GM23338 (cell line): Measurements from ENCODE around the gene ZBTB22.

Experiments
- CREB1 ChIP-seq: fragments of 250-450 bp; sonication (Bioruptor Pico); IDR thresholded peaks from 2 replicates; pipeline ENCODE4 v1.5.0; 2020; ENCODE audit warnings: low read depth, mild to moderate bottlenecking, moderate library complexity
- EZH2 ChIP-seq: fragments of 200-600 bp; sonication (generic); IDR thresholded peaks from one replicate; pipeline ENCODE4 v1.8.0; 2017; ENCODE audit warnings: antibody characterized with exemption, mild to moderate bottlenecking, low read depth; ENCODE audit not compliant: unreplicated experiment
- EZH2phosphoT487 ChIP-seq: fragments of 200-600 bp; sonication (generic); IDR thresholded peaks from one replicate; pipeline ENCODE4 v1.8.1; 2018; ENCODE audit warnings: antibody characterized with exemption; ENCODE audit not compliant: unreplicated experiment
- JUNB ChIP-seq: IDR thresholded peaks from one replicate; pipeline ENCODE4 v1.6.1; 2016; ENCODE audit warnings: antibody characterized with exemption; ENCODE audit not compliant: unreplicated experiment
- NANOG ChIP-seq: IDR thresholded peaks from 2 replicates; pipeline ENCODE4 v1.6.1; 2016; ENCODE audit warnings: antibody characterized with exemption, borderline replicate concordance
- POLR2AphosphoS5 ChIP-seq: IDR thresholded peaks from 2 replicates; pipeline ENCODE4 v1.6.1; 2016; ENCODE audit warnings: antibody characterized with exemption, low read depth
- STAT1 ChIP-seq: IDR thresholded peaks from one replicate; pipeline ENCODE4 v1.6.1; 2016; ENCODE audit warnings: antibody characterized with exemption; ENCODE audit not compliant: unreplicated experiment
- ZNF114 ChIP-seq: fragments of 250-450 bp; sonication (Bioruptor Pico); IDR thresholded peaks from 2 replicates; pipeline ENCODE4 v1.5.0; 2020; ENCODE audit warnings: mild to moderate bottlenecking, moderate library complexity
- ZNF331 ChIP-seq: fragments of 250-450 bp; sonication (Bioruptor Pico); IDR thresholded peaks from 2 replicates; pipeline ENCODE4 v1.5.0; 2020; ENCODE audit warnings: low read depth, mild to moderate bottlenecking, moderate library complexity
- TF ChIP-seq, protein P1 (sequence below): IDR thresholded peaks from one replicate; pipeline ENCODE4 v1.6.1; 2018; ENCODE audit warnings: antibody characterized with exemption; ENCODE audit not compliant: unreplicated experiment
- TF ChIP-seq, protein P2 (sequence below), 2 experiments: fragments of 200-600 bp in 1 of 2; sonication (generic) in 1 of 2; conservative IDR thresholded peaks; 2 replicates each; pipeline versions ENCODE4 v1.5.1 to v1.6.1; 2016 to 2017; ENCODE audit warnings: antibody characterized with exemption in 2 of 2, low read depth in 2 of 2, mild to moderate bottlenecking in 2 of 2, moderate library complexity in 1 of 2
- TF ChIP-seq, protein P3 (sequence below): fragments of 250-450 bp; sonication (Bioruptor Pico); IDR thresholded peaks from 2 replicates; pipeline ENCODE4 v1.5.0; 2020; ENCODE audit warnings: mild to moderate bottlenecking, moderate library complexity
- TF ChIP-seq, protein P4 (sequence below): IDR thresholded peaks from 2 replicates; pipeline ENCODE4 v1.6.1; 2016; ENCODE audit warnings: antibody characterized with exemption

DNA sequence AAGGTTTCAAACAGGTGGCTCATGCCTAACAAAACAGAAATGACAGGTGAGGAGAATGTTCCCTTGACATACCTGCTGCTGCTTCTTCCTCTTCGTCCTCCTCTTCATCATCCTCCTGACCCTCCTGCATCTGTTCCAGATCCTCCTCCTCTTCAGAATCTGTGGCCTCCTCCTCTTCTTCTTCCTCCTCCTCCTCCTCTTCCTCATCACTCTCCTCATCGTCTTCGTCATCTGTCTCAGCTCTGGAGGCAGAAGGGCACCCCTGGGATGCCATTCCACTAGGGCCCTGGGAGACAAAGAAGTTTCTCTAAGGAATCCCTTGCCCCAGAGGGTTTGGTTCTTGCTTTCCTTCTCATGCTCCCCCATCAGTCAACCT lies 2.4 kb upstream of the ZBTB22 start:
- TF ChIP-seq, protein P1, sequence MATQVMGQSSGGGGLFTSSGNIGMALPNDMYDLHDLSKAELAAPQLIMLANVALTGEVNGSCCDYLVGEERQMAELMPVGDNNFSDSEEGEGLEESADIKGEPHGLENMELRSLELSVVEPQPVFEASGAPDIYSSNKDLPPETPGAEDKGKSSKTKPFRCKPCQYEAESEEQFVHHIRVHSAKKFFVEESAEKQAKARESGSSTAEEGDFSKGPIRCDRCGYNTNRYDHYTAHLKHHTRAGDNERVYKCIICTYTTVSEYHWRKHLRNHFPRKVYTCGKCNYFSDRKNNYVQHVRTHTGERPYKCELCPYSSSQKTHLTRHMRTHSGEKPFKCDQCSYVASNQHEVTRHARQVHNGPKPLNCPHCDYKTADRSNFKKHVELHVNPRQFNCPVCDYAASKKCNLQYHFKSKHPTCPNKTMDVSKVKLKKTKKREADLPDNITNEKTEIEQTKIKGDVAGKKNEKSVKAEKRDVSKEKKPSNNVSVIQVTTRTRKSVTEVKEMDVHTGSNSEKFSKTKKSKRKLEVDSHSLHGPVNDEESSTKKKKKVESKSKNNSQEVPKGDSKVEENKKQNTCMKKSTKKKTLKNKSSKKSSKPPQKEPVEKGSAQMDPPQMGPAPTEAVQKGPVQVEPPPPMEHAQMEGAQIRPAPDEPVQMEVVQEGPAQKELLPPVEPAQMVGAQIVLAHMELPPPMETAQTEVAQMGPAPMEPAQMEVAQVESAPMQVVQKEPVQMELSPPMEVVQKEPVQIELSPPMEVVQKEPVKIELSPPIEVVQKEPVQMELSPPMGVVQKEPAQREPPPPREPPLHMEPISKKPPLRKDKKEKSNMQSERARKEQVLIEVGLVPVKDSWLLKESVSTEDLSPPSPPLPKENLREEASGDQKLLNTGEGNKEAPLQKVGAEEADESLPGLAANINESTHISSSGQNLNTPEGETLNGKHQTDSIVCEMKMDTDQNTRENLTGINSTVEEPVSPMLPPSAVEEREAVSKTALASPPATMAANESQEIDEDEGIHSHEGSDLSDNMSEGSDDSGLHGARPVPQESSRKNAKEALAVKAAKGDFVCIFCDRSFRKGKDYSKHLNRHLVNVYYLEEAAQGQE = no peak
- TF ChIP-seq EZH2 (no peak), EZH2phosphoT487 (no peak), STAT1 (no peak), ZNF331 (CRISPR knock-in tag) (no peak), CREB1 (CRISPR knock-in tag) (no peak), JUNB (no peak), POLR2AphosphoS5 (no peak), ZNF114 (CRISPR knock-in tag) (no peak), NANOG (no peak)
- TF ChIP-seq, protein P2, sequence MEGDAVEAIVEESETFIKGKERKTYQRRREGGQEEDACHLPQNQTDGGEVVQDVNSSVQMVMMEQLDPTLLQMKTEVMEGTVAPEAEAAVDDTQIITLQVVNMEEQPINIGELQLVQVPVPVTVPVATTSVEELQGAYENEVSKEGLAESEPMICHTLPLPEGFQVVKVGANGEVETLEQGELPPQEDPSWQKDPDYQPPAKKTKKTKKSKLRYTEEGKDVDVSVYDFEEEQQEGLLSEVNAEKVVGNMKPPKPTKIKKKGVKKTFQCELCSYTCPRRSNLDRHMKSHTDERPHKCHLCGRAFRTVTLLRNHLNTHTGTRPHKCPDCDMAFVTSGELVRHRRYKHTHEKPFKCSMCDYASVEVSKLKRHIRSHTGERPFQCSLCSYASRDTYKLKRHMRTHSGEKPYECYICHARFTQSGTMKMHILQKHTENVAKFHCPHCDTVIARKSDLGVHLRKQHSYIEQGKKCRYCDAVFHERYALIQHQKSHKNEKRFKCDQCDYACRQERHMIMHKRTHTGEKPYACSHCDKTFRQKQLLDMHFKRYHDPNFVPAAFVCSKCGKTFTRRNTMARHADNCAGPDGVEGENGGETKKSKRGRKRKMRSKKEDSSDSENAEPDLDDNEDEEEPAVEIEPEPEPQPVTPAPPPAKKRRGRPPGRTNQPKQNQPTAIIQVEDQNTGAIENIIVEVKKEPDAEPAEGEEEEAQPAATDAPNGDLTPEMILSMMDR (conservative IDR thresholded peaks at IDR 0.05; ENCODE audit: low read depth in 2 of 2) = no peak
- TF ChIP-seq, protein P3, sequence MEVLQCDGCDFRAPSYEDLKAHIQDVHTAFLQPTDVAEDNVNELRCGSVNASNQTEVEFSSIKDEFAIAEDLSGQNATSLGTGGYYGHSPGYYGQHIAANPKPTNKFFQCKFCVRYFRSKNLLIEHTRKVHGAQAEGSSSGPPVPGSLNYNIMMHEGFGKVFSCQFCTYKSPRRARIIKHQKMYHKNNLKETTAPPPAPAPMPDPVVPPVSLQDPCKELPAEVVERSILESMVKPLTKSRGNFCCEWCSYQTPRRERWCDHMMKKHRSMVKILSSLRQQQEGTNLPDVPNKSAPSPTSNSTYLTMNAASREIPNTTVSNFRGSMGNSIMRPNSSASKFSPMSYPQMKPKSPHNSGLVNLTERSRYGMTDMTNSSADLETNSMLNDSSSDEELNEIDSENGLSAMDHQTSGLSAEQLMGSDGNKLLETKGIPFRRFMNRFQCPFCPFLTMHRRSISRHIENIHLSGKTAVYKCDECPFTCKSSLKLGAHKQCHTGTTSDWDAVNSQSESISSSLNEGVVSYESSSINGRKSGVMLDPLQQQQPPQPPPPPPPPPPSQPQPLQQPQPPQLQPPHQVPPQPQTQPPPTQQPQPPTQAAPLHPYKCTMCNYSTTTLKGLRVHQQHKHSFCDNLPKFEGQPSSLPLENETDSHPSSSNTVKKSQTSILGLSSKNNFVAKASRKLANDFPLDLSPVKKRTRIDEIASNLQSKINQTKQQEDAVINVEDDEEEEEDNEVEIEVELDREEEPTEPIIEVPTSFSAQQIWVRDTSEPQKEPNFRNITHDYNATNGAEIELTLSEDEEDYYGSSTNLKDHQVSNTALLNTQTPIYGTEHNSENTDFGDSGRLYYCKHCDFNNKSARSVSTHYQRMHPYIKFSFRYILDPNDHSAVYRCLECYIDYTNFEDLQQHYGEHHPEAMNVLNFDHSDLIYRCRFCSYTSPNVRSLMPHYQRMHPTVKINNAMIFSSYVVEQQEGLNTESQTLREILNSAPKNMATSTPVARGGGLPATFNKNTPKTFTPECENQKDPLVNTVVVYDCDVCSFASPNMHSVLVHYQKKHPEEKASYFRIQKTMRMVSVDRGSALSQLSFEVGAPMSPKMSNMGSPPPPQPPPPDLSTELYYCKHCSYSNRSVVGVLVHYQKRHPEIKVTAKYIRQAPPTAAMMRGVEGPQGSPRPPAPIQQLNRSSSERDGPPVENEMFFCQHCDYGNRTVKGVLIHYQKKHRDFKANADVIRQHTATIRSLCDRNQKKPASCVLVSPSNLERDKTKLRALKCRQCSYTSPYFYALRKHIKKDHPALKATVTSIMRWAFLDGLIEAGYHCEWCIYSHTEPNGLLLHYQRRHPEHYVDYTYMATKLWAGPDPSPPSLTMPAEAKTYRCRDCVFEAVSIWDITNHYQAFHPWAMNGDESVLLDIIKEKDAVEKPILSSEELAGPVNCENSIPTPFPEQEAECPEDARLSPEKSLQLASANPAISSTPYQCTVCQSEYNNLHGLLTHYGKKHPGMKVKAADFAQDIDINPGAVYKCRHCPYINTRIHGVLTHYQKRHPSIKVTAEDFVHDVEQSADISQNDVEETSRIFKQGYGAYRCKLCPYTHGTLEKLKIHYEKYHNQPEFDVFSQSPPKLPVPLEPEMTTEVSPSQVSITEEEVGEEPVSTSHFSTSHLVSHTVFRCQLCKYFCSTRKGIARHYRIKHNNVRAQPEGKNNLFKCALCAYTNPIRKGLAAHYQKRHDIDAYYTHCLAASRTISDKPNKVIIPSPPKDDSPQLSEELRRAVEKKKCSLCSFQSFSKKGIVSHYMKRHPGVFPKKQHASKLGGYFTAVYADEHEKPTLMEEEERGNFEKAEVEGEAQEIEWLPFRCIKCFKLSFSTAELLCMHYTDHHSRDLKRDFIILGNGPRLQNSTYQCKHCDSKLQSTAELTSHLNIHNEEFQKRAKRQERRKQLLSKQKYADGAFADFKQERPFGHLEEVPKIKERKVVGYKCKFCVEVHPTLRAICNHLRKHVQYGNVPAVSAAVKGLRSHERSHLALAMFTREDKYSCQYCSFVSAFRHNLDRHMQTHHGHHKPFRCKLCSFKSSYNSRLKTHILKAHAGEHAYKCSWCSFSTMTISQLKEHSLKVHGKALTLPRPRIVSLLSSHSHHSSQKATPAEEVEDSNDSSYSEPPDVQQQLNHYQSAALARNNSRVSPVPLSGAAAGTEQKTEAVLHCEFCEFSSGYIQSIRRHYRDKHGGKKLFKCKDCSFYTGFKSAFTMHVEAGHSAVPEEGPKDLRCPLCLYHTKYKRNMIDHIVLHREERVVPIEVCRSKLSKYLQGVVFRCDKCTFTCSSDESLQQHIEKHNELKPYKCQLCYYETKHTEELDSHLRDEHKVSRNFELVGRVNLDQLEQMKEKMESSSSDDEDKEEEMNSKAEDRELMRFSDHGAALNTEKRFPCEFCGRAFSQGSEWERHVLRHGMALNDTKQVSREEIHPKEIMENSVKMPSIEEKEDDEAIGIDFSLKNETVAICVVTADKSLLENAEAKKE (CRISPR knock-in tag) = no peak
- TF ChIP-seq, protein P4, sequence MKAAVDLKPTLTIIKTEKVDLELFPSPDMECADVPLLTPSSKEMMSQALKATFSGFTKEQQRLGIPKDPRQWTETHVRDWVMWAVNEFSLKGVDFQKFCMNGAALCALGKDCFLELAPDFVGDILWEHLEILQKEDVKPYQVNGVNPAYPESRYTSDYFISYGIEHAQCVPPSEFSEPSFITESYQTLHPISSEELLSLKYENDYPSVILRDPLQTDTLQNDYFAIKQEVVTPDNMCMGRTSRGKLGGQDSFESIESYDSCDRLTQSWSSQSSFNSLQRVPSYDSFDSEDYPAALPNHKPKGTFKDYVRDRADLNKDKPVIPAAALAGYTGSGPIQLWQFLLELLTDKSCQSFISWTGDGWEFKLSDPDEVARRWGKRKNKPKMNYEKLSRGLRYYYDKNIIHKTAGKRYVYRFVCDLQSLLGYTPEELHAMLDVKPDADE = no peak
